ENCODE results near the gene OR7C2.

- TF ChIP-seq, protein P1, sequence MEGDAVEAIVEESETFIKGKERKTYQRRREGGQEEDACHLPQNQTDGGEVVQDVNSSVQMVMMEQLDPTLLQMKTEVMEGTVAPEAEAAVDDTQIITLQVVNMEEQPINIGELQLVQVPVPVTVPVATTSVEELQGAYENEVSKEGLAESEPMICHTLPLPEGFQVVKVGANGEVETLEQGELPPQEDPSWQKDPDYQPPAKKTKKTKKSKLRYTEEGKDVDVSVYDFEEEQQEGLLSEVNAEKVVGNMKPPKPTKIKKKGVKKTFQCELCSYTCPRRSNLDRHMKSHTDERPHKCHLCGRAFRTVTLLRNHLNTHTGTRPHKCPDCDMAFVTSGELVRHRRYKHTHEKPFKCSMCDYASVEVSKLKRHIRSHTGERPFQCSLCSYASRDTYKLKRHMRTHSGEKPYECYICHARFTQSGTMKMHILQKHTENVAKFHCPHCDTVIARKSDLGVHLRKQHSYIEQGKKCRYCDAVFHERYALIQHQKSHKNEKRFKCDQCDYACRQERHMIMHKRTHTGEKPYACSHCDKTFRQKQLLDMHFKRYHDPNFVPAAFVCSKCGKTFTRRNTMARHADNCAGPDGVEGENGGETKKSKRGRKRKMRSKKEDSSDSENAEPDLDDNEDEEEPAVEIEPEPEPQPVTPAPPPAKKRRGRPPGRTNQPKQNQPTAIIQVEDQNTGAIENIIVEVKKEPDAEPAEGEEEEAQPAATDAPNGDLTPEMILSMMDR (IDR thresholded peaks at IDR 0.05): no peak
- TF ChIP-seq POLR2AphosphoS5 (IDR thresholded peaks at IDR 0.05) (no peak), POLR2A (IDR thresholded peaks at IDR 0.05) (no peak), EP300 (IDR thresholded peaks at IDR 0.05) (no peak)
These were observed 38.4 kb downstream of the OR7C2 start, which contains the start of gene SLC1A6 for GRCh38 chr19:14979476-14980255.

All from suprapubic skin (tissue), 4 donors.